ENCODE results near the gene SLIT3.

The SLIT3 gene

GRCh38 chr5:168778536-168778935 lies 522.4 kb downstream of the SLIT3 start:
- DNase-seq: no peak

- no peak for DNase-seq
These were observed 523.3 kb downstream of the SLIT3 start for GRCh38 chr5:168777651-168778050.

- no peak for DNase-seq
These were observed 524.9 kb downstream of the SLIT3 start for GRCh38 chr5:168776070-168776469.

GRCh38 chr5:168773226-168773625 lies 527.7 kb downstream of the SLIT3 start:
- no peak for DNase-seq

- no peak for DNase-seq
These were observed 528.5 kb downstream of the SLIT3 start for GRCh38 chr5:168772316-168772961.

GRCh38 chr5:168771678-168772077 lies 529.3 kb downstream of the SLIT3 start:
- no peak for DNase-seq

- DNase-seq: no peak
These were observed 529.9 kb downstream of the SLIT3 start for GRCh38 chr5:168770996-168771395.

- no peak for DNase-seq
These were observed 530.9 kb downstream of the SLIT3 start for GRCh38 chr5:168770036-168770498.

GRCh38 chr5:168768172-168768571 lies 532.8 kb downstream of the SLIT3 start:
- DNase-seq: no peak

GRCh38 chr5:168766426-168766700 lies 534.6 kb downstream of the SLIT3 start:
- DNase-seq: no peak

GRCh38 chr5:168765551-168766425 lies 535.2 kb downstream of the SLIT3 start:
- DNase-seq: no peak

GRCh38 chr5:168765086-168765550 lies 535.8 kb downstream of the SLIT3 start:
- DNase-seq: no peak

GRCh38 chr5:168756453-168757391 lies 544.2 kb downstream of the SLIT3 start:
- no peak for DNase-seq

- no peak for DNase-seq
These were observed 545.3 kb downstream of the SLIT3 start for GRCh38 chr5:168755548-168756093.

GRCh38 chr5:168753691-168754254 lies 547.2 kb downstream of the SLIT3 start:
- DNase-seq: no peak

GRCh38 chr5:168752416-168753190 lies 548.3 kb downstream of the SLIT3 start:
- no peak for DNase-seq

- no peak for DNase-seq
These were observed 548.9 kb downstream of the SLIT3 start for GRCh38 chr5:168752012-168752411.

GRCh38 chr5:168750926-168751325 lies 550.0 kb downstream of the SLIT3 start:
- DNase-seq: no peak

GRCh38 chr5:168749391-168750100 lies 551.4 kb downstream of the SLIT3 start:
- no peak for DNase-seq

GRCh38 chr5:168747987-168748777 lies 552.8 kb downstream of the SLIT3 start:
- DNase-seq: no peak

All from stimulated activated naive CD4-positive, alpha-beta T cell treated with Interleukin-2 at 50 U/mL for 16 hours (primary cell).